ENCODE measurements around the gene ERC2. TPM values are rescaled to one million over a fixed set of nuclear protein-coding genes. Genes with fewer than 3 reads are reported as not detected.

The ERC2 gene
- polyA plus RNA-seq, 1 experiment = 0.07 TPM

GRCh38 chr3:55488398-55489055, 979.7 kb downstream of the ERC2 start:
- H3K36me3 ChIP-seq (ENCODE audit: control insufficient read depth, insufficient read depth, low read length) = peaks cover 5% of the 10 kb centered on the region
- POLR2A ChIA-PET = interaction anchor here (0.6 to 1.2 kb wide), 5 partner anchors 110 to 1053 kb away, joined by 3 to 11 read pairs (median 3); no protein-coding TSS in a partner anchor
- peak overlapping the region; percentile 68 for H3K4me3 ChIP-seq (ENCODE audit: low read depth, low read length)
- TF ChIP-seq CTCF (IDR thresholded peaks at IDR 0.05; ENCODE audit: insufficient read depth, low read depth, low read length) = 0 out of 2 replicates have a peak, but pooled peaks have one; percentile 14
- no peak for DNase-seq (ENCODE audit: low read depth)
- no peaks in the 10 kb centered on the region for H3K27me3 ChIP-seq (ENCODE audit: control insufficient read depth, insufficient read depth, low read length)
- CTCF ChIA-PET = interaction anchor here (1.1 to 1.8 kb wide), 4 partner anchors 133 to 233 kb away, joined by 3 to 13 read pairs (median 6); no protein-coding TSS in a partner anchor

- DNase-seq (ENCODE audit: low read depth) = no peak
- POLR2A ChIA-PET = interaction anchor here (0.5 to 1.2 kb wide), 10 partner anchors 111 to 1052 kb away, joined by 3 to 11 read pairs (median 3); no protein-coding TSS in a partner anchor
Observed at GRCh38 chr3:55487381-55488241, 980.7 kb downstream of the ERC2 start.

GRCh38 chr3:55486857-55487380, 981.3 kb downstream of the ERC2 start, which contains the start of gene WNT5A:
TSS of gene WNT5A (minus strand) at chr3:55487306. CDS start at chr3:55486985, 321 bp downstream.
- TF ChIP-seq CTCF (IDR thresholded peaks at IDR 0.05; ENCODE audit: insufficient read depth, low read depth, low read length) = no peak
- Histone ChIP-seq H3K36me3 (ENCODE audit: control insufficient read depth, insufficient read depth, low read length) (peaks cover 6% of the 10 kb centered on the region), H3K4me3 (ENCODE audit: low read depth, low read length) (peak within 1 kb of the TSS; percentile 68), H3K27me3 (ENCODE audit: control insufficient read depth, insufficient read depth, low read length) (no peaks in the 10 kb centered on the region)
- POLR2A ChIA-PET = interaction anchor here (0.5 to 1.2 kb wide), 5 partner anchors 112 to 619 kb away, joined by 3 to 11 read pairs (median 4); no protein-coding TSS in a partner anchor
- CTCF ChIA-PET = interaction anchor here (0.6 to 1.8 kb wide), 7 partner anchors 38 to 298 kb away, joined by 3 to 13 read pairs (median 4); no protein-coding TSS in a partner anchor
- DNase-seq (ENCODE audit: low read depth) = no peak

More at GRCh38 chr3:55487381-55488241, 980.7 kb downstream of the ERC2 start:
- Histone ChIP-seq H3K36me3 (ENCODE audit: control insufficient read depth, insufficient read depth, low read length) (peaks cover 6% of the 10 kb centered on the region), H3K4me3 (ENCODE audit: low read depth, low read length) (peak overlapping the region; percentile 68), H3K27me3 (ENCODE audit: control insufficient read depth, insufficient read depth, low read length) (no peaks in the 10 kb centered on the region)
- TF ChIP-seq CTCF (IDR thresholded peaks at IDR 0.05; ENCODE audit: insufficient read depth, low read depth, low read length) = no peak
- CTCF ChIA-PET = interaction anchor here (0.6 to 1.8 kb wide), 8 partner anchors 37 to 767 kb away, joined by 3 to 13 read pairs (median 4); no protein-coding TSS in a partner anchor

GRCh38 chr3:55486101-55486856, 982.0 kb downstream of the ERC2 start:
- CTCF ChIA-PET = interaction anchor here (0.6 to 1.5 kb wide), 8 partner anchors 161 to 631 kb away, joined by 3 to 4 read pairs (median 3); no protein-coding TSS in a partner anchor
- POLR2A ChIA-PET = interaction anchor here (0.6 kb wide), 2 partner anchors 15 to 121 kb away, joined by 4 to 11 read pairs; no protein-coding TSS in a partner anchor

More at GRCh38 chr3:55486101-55486856, 982.0 kb downstream of the ERC2 start:
- TF ChIP-seq CTCF (IDR thresholded peaks at IDR 0.05; ENCODE audit: insufficient read depth, low read depth, low read length) = no peak
- no peak for DNase-seq (ENCODE audit: low read depth)
- Histone ChIP-seq H3K27me3 (ENCODE audit: control insufficient read depth, insufficient read depth, low read length) (no peaks in the 10 kb centered on the region), H3K36me3 (ENCODE audit: control insufficient read depth, insufficient read depth, low read length) (peaks cover 8% of the 10 kb centered on the region), H3K4me3 (ENCODE audit: low read depth, low read length) (peak overlapping the region; percentile 68)
